Neural cell (in vitro differentiated cells): ENCODE data around the gene ZKSCAN1.

Experiments
- CTCF ChIP-seq: fragments of 450-650 bp; IDR thresholded peaks from 2 replicates; pipeline ENCODE4 v1.5.1; 2014; ENCODE audit warnings: antibody characterized with exemption, mild to moderate bottlenecking, moderate library complexity; ENCODE audit not compliant: poor library complexity, severe bottlenecking
- REST ChIP-seq: IDR thresholded peaks from 2 replicates; pipeline ENCODE4 v1.6.1; 2012; ENCODE audit warnings: borderline replicate concordance

GRCh38 chr7:100024020-100024619 is 8.7 kb downstream of the ZKSCAN1 start:
- TF ChIP-seq CTCF: no peak
- no peak for TF ChIP-seq REST
